ENCODE measurements around the gene TMEM97.

The TMEM97 gene

GRCh38 chr17:28366605-28367004 is 47.6 kb downstream of the TMEM97 start:
- TF ChIP-seq CTCF (conservative IDR thresholded peaks at IDR 0.05; ENCODE audit: low read length): no peak
- DNase-seq (ENCODE audit: low read depth): no peak
- H3K4me3 ChIP-seq (ENCODE audit: low read length): no peak overlapping the region

GRCh38 chr17:28367641-28368305 is 48.8 kb downstream of the TMEM97 start:
- TF ChIP-seq CTCF (conservative IDR thresholded peaks at IDR 0.05; ENCODE audit: low read length): no peak
- no peak for DNase-seq (ENCODE audit: low read depth)
- no peak overlapping the region for H3K4me3 ChIP-seq (ENCODE audit: low read length)

GRCh38 chr17:28368306-28368831 is 49.4 kb downstream of the TMEM97 start:
- no peak for TF ChIP-seq CTCF (conservative IDR thresholded peaks at IDR 0.05; ENCODE audit: low read length)
- no peak for DNase-seq (ENCODE audit: low read depth)
- no peak overlapping the region for H3K4me3 ChIP-seq (ENCODE audit: low read length)

- no peak for DNase-seq (ENCODE audit: low read depth)
- TF ChIP-seq CTCF (conservative IDR thresholded peaks at IDR 0.05; ENCODE audit: low read length): no peak
- H3K4me3 ChIP-seq (ENCODE audit: low read length): no peak overlapping the region
Measured at GRCh38 chr17:28368915-28369683, 50.1 kb downstream of the TMEM97 start.

- no peak for DNase-seq (ENCODE audit: low read depth)
- no peak for TF ChIP-seq CTCF (conservative IDR thresholded peaks at IDR 0.05; ENCODE audit: low read length)
- H3K4me3 ChIP-seq (ENCODE audit: low read length): no peak overlapping the region
Measured at GRCh38 chr17:28369684-28370034, 50.7 kb downstream of the TMEM97 start.

- peak within 1 kb of the TSS; percentile 70 for H3K4me3 ChIP-seq (ENCODE audit: low read length)
- TF ChIP-seq CTCF (conservative IDR thresholded peaks at IDR 0.05; ENCODE audit: low read length): no peak
- DNase-seq (ENCODE audit: low read depth): no peak
Measured at GRCh38 chr17:28370035-28370743, 51.2 kb downstream of the TMEM97 start, which contains the start of gene VTN. TSS of gene VTN (minus strand) at chr17:28370307. CDS start at chr17:28370203, 104 bp downstream.
